Measurements from ENCODE around the gene FBXL7.

FBXL7 gene

GRCh38 chr5:15627109-15627508 lies 127.1 kb downstream of the FBXL7 start:
- Histone ChIP-seq H4K20me1 (ENCODE audit: insufficient read depth, low read length, poor library complexity, severe bottlenecking) (no peaks in the 10 kb centered on the region), H3F3A (ENCODE audit: low read depth) (no peaks in the 10 kb centered on the region), H3K4me1 (ENCODE audit: insufficient read depth, low read length, poor library complexity, severe bottlenecking) (no peaks in the 10 kb centered on the region), H3K4me3 (ENCODE audit: low read length, poor library complexity, severe bottlenecking) (no peak overlapping the region), H3K4me2 (ENCODE audit: low read depth, low read length, poor library complexity, severe bottlenecking) (no peak overlapping the region), H3K9me2 (replicated peaks; ENCODE audit: low read depth, low read length) (no peaks in the 10 kb centered on the region), H3K36me3 (ENCODE audit: insufficient read depth, low read length) (no peaks in the 10 kb centered on the region), H3K27me3 (ENCODE audit: insufficient read depth, low read length, poor library complexity, severe bottlenecking) (no peaks in the 10 kb centered on the region), H3K9me3 (ENCODE audit: insufficient read depth, low read depth, low read length) (no peaks in the 10 kb centered on the region), H3K9ac (ENCODE audit: low read depth, low read length, poor library complexity, severe bottlenecking) (no peak overlapping the region), H3K79me2 (ENCODE audit: insufficient read depth, low read length) (no peaks in the 10 kb centered on the region), H2AFZ (ENCODE audit: low read length) (no peak overlapping the region)
- no peak for TF ChIP-seq EZH2phosphoT487 (IDR thresholded peaks at IDR 0.05; ENCODE audit: borderline replicate concordance)
- TF ChIP-seq CTCF (conservative IDR thresholded peaks at IDR 0.05; ENCODE audit: low read length): no peak

DNA sequence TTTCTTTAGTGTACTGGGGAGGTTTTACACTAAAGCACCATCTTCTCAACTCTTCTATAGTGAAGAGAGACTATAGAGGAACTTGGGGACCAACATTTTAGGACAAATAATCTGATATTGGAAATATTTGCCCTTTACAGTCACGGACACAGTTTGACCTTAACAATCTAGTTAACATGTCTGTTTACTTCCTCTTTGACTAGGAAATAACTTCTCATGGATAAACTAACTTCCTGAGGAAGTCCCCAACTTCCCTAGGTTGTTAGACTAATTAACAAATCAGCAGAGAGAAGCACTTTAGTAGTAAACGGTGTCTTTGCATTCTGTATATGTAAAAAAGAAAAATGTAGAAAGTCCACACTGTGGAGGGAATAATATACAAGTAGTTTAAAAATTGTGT lies 127.7 kb downstream of the FBXL7 start:
- H2AFZ ChIP-seq (ENCODE audit: low read length): no peak overlapping the region
- H3K4me1 ChIP-seq (ENCODE audit: insufficient read depth, low read length, poor library complexity, severe bottlenecking): no peaks in the 10 kb centered on the region
- H3K9me2 ChIP-seq (replicated peaks; ENCODE audit: low read depth, low read length): no peaks in the 10 kb centered on the region
- H3K79me2 ChIP-seq (ENCODE audit: insufficient read depth, low read length): no peaks in the 10 kb centered on the region
- no peak overlapping the region for H3K4me2 ChIP-seq (ENCODE audit: low read depth, low read length, poor library complexity, severe bottlenecking)
- H3K36me3 ChIP-seq (ENCODE audit: insufficient read depth, low read length): no peaks in the 10 kb centered on the region
- no peak overlapping the region for H3K4me3 ChIP-seq (ENCODE audit: low read length, poor library complexity, severe bottlenecking)
- no peak overlapping the region for H3K9ac ChIP-seq (ENCODE audit: low read depth, low read length, poor library complexity, severe bottlenecking)
- no peaks in the 10 kb centered on the region for H3K9me3 ChIP-seq (ENCODE audit: insufficient read depth, low read depth, low read length)
- H4K20me1 ChIP-seq (ENCODE audit: insufficient read depth, low read length, poor library complexity, severe bottlenecking): no peaks in the 10 kb centered on the region
- TF ChIP-seq EZH2phosphoT487 (IDR thresholded peaks at IDR 0.05; ENCODE audit: borderline replicate concordance): no peak
- no peak for TF ChIP-seq CTCF (conservative IDR thresholded peaks at IDR 0.05; ENCODE audit: low read length)
- no peaks in the 10 kb centered on the region for H3K27me3 ChIP-seq (ENCODE audit: insufficient read depth, low read length, poor library complexity, severe bottlenecking)
- H3F3A ChIP-seq (ENCODE audit: low read depth): no peaks in the 10 kb centered on the region

DNA sequence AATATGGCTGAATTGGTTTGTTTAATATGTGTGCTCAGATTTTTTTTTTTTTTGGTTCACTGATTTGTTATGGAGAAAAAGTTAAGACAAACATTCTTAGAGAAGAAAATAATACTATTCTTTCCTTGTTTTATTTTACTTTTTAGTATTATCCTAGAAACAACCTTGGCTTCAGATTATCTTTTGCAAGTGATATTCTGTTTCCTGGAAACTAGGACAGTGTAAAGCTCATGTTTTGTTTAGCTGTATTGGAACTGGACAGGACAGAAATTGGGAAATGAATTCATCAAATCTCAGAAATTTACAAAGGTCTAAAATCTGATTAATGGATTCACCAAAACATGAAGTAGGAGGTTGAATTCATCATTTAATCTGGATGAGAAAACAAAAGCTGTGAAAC lies 130.5 kb downstream of the FBXL7 start:
- Histone ChIP-seq H3K9ac (ENCODE audit: low read depth, low read length, poor library complexity, severe bottlenecking) (no peak overlapping the region), H3K4me1 (ENCODE audit: insufficient read depth, low read length, poor library complexity, severe bottlenecking) (no peaks in the 10 kb centered on the region), H3K27me3 (ENCODE audit: insufficient read depth, low read length, poor library complexity, severe bottlenecking) (no peaks in the 10 kb centered on the region), H3K9me2 (replicated peaks; ENCODE audit: low read depth, low read length) (no peaks in the 10 kb centered on the region), H3K9me3 (ENCODE audit: insufficient read depth, low read depth, low read length) (no peaks in the 10 kb centered on the region), H3K4me3 (ENCODE audit: low read length, poor library complexity, severe bottlenecking) (no peak overlapping the region), H3F3A (ENCODE audit: low read depth) (no peaks in the 10 kb centered on the region), H3K4me2 (ENCODE audit: low read depth, low read length, poor library complexity, severe bottlenecking) (no peak overlapping the region), H4K20me1 (ENCODE audit: insufficient read depth, low read length, poor library complexity, severe bottlenecking) (no peaks in the 10 kb centered on the region), H3K79me2 (ENCODE audit: insufficient read depth, low read length) (no peaks in the 10 kb centered on the region), H2AFZ (ENCODE audit: low read length) (no peak overlapping the region), H3K36me3 (ENCODE audit: insufficient read depth, low read length) (no peaks in the 10 kb centered on the region)
- TF ChIP-seq CTCF (conservative IDR thresholded peaks at IDR 0.05; ENCODE audit: low read length) (no peak), EZH2phosphoT487 (IDR thresholded peaks at IDR 0.05; ENCODE audit: borderline replicate concordance) (no peak)
